NCI-H345 treated with DMSO at 0.1 percent for 48 hours (cell line): ENCODE results near the gene HAUS2.
"Not testable (repeated sequence)": the region's sequence is repeated elsewhere in the genome, so short reads cannot be mapped to it uniquely, and the experiment has no call there.

Source experiments
- DNase-seq: peaks from one replicate; lab custom pipeline; 2025; ENCODE audit not compliant: unreplicated experiment; lab: John Stamatoyannopoulos, UW

The HAUS2 gene

GRCh38 chr15:42548249-42549031 is at the start of gene HAUS2, which contains the start of gene LRRC57:
HAUS2 (plus strand) TSS chr15:42548838; CDS start chr15:42548873, 35 bp downstream.
LRRC57 (minus strand) TSS chr15:42548793; CDS start chr15:42548434, 359 bp downstream.
- DNase-seq: peak; percentile 40

GRCh38 chr15:42499858-42500609 is 48.6 kb upstream of the HAUS2 start:
- DNase-seq: no peak

GRCh38 chr15:42502477-42502876 is 46.2 kb upstream of the HAUS2 start:
- no peak for DNase-seq

- DNase-seq: no peak
Measured at GRCh38 chr15:42503825-42504224, 44.8 kb upstream of the HAUS2 start.

GRCh38 chr15:42504631-42505030 is 44.0 kb upstream of the HAUS2 start:
- DNase-seq: no peak

- DNase-seq: no peak
Measured at GRCh38 chr15:42507514-42507913, 41.1 kb upstream of the HAUS2 start.

GRCh38 chr15:42508263-42508690 is 40.4 kb upstream of the HAUS2 start:
- no peak for DNase-seq

- DNase-seq: no peak
Measured at GRCh38 chr15:42510258-42511006, 38.2 kb upstream of the HAUS2 start.

- DNase-seq: no peak
Measured at GRCh38 chr15:42511007-42511391, 37.6 kb upstream of the HAUS2 start.

- no peak for DNase-seq
Measured at GRCh38 chr15:42523331-42523730, 25.3 kb upstream of the HAUS2 start.

GRCh38 chr15:42528970-42529369 is 19.7 kb upstream of the HAUS2 start:
- DNase-seq: no peak

- DNase-seq: no peak
Measured at GRCh38 chr15:42533246-42533645, 15.4 kb upstream of the HAUS2 start.

- DNase-seq: no peak
Measured at GRCh38 chr15:42544853-42545629, 3.6 kb upstream of the HAUS2 start.

- DNase-seq: peak; percentile 8
Measured at GRCh38 chr15:42547918-42548248, 755 bp upstream of the HAUS2 start.

GRCh38 chr15:42549032-42549491 is 424 bp downstream of the HAUS2 start:
- no peak for DNase-seq

GRCh38 chr15:42549741-42550392 is 1.2 kb downstream of the HAUS2 start:
- no peak for DNase-seq

- DNase-seq: no peak
Measured at GRCh38 chr15:42553554-42553953, 4.9 kb downstream of the HAUS2 start.

- not testable (repeated sequence) for DNase-seq
Measured at GRCh38 chr15:42556550-42557207, 8.0 kb downstream of the HAUS2 start.

- DNase-seq: no peak
Measured at GRCh38 chr15:42558739-42559138, 10.1 kb downstream of the HAUS2 start.
